ENCODE measurements around the gene MRPL44. TPM values are rescaled to one million over a fixed set of nuclear protein-coding genes. Genes with fewer than 3 reads are reported as not detected.

Gene MRPL44
- total and polyA plus RNA-seq, 2 of the 8 experiments (the other 6 are each of a cell fraction or from before 2014, with no cell fraction given): 32.0 to 53.2 TPM

DNA sequence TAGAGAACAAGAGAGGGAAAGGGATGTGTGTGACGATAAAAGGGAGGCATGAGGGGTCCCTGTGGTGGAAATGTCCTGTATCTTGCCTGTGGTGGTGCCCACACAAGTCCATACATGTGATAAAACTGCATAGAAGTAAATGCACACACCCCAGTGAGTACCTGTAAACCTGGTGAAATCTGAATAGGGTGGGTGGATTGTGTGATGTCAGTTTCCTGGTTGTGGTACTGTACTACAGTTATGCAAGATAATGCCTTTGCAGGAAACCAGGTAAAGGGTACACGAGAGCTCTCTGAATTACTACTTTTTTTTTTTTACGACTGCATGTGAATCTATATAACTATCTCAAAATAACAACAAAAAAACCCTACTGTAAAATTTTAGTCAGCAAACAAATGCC, 59.7 kb downstream of the MRPL44 start:
- no peak overlapping the region for H3K9ac ChIP-seq (replicated peaks in 1 of 4; ENCODE audit: extremely low read depth in 1 of 4, low read depth in 3 of 4, low read length in 3 of 4)
- no peak overlapping the region for H3K56ac ChIP-seq (replicated peaks; ENCODE audit: insufficient read length, low read depth, low read length)
- H3K23ac ChIP-seq (ENCODE audit: insufficient read length): no peak overlapping the region
- H2BK20ac ChIP-seq (ENCODE audit: low read length): no peak overlapping the region
- H2BK12ac ChIP-seq (ENCODE audit: low read depth, low read length): no peak overlapping the region
- DNase-seq (ENCODE audit: low read depth in 1 of 2, low spot score in 2 of 2) (no peak), FAIRE-seq (no peak)
- TF ChIP-seq, protein P1, sequence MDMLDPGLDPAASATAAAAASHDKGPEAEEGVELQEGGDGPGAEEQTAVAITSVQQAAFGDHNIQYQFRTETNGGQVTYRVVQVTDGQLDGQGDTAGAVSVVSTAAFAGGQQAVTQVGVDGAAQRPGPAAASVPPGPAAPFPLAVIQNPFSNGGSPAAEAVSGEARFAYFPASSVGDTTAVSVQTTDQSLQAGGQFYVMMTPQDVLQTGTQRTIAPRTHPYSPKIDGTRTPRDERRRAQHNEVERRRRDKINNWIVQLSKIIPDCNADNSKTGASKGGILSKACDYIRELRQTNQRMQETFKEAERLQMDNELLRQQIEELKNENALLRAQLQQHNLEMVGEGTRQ (IDR thresholded peaks at IDR 0.05; ENCODE audit: low read length): no peak
- TF ChIP-seq POLR2AphosphoS5 (IDR thresholded peaks at IDR 0.05; ENCODE audit: low read depth, low read length): no peak
- TF ChIP-seq GABPA (IDR thresholded peaks at IDR 0.05; ENCODE audit: borderline replicate concordance, insufficient read depth, low read length): no peak
- TF ChIP-seq TEAD4 (IDR thresholded peaks at IDR 0.05; ENCODE audit: low read depth, low read length): no peak
- TF ChIP-seq SP2 (IDR thresholded peaks at IDR 0.05; ENCODE audit: low read length): no peak
- TF ChIP-seq RFX5 (IDR thresholded peaks at IDR 0.05; ENCODE audit: borderline replicate concordance, low read depth, low read length): no peak
- H2BK15ac ChIP-seq (ENCODE audit: low read length): no peak overlapping the region
- no peak overlapping the region for H4K5ac ChIP-seq (ENCODE audit: insufficient read length, low read depth, low read length)
- H2BK120ac ChIP-seq (replicated peaks; ENCODE audit: low read depth, low read length): no peak overlapping the region
- H3K27ac ChIP-seq (ENCODE audit: low read depth, low read length): no peak overlapping the region
- no peaks in the 10 kb centered on the region for H3K36me3 ChIP-seq (ENCODE audit: control insufficient read depth in 2 of 4, insufficient read depth in 4 of 4, low read length in 3 of 4)
- 0 out of 7 replicates have a peak, but pooled peaks cover 0 to 2% (median 0%) of the 10 kb centered on the region in 4 experiments for H3K4me1 ChIP-seq (replicated peaks in 1 of 4; ENCODE audit: control insufficient read depth in 3 of 4, insufficient read depth in 4 of 4, low read length in 3 of 4)
- H3K79me1 ChIP-seq (ENCODE audit: low read depth, low read length): peaks cover 3% of the 10 kb centered on the region; the same call in 1 of the 2 replicates
- no peak overlapping the region for H3K4me2 ChIP-seq (ENCODE audit: insufficient read depth in 1 of 2, low read depth in 2 of 2, low read length in 2 of 2)
- no peak overlapping the region for H4K91ac ChIP-seq (replicated peaks; ENCODE audit: insufficient read length, low read length)
- H4K20me1 ChIP-seq (replicated peaks in 1 of 2; ENCODE audit: control insufficient read depth in 1 of 2, insufficient read depth in 2 of 2, low read length in 2 of 2): no peaks in the 10 kb centered on the region
- 59% methylated on average over 3 of the region's 3 CpGs; no CpG with 5 or more reads in 1 of the 2 experiments for WGBS, 2 experiments (ENCODE audit: extremely low coverage in 1 of 2, insufficient coverage in 1 of 2, insufficient read length in 1 of 2, insufficient replicate concordance in 2 of 2, low coverage in 1 of 2, low lambda C conversion rate in 2 of 2, missing lambda C conversion rate in 1 of 2)
- H3K27me3 ChIP-seq (replicated peaks in 1 of 4; ENCODE audit: control insufficient read depth in 3 of 4, extremely low read depth in 1 of 4, insufficient read depth in 3 of 4, low read length in 3 of 4): no peaks in the 10 kb centered on the region
- no peak overlapping the region for H2AFZ ChIP-seq (ENCODE audit: low read length)
- no peak overlapping the region for H3K14ac ChIP-seq (ENCODE audit: insufficient read length)
- H4K8ac ChIP-seq (ENCODE audit: extremely low read depth, insufficient read depth, low read length): no peak overlapping the region
- H3K18ac ChIP-seq (ENCODE audit: extremely low read depth, low read length): no peak overlapping the region
- no peak overlapping the region for H2BK5ac ChIP-seq (ENCODE audit: low read depth, low read length)
- no peaks in the 10 kb centered on the region; the same call in 1 of the 2 replicates for H3K23me2 ChIP-seq (ENCODE audit: low read depth, low read length)
- H3K9me3 ChIP-seq (ENCODE audit: insufficient read depth in 2 of 2, low read depth in 1 of 2, low read length in 1 of 2): no peaks in the 10 kb centered on the region
- H3K4me3 ChIP-seq (ENCODE audit: extremely low read depth in 1 of 4, insufficient read depth in 2 of 4, low read depth in 3 of 4, low read length in 4 of 4): no peak overlapping the region
- POLR2A ChIA-PET (ENCODE audit: partially characterized antibody): no interaction called here
- CTCF ChIA-PET (ENCODE audit: partially characterized antibody): interaction anchor here (1.0 to 1.5 kb wide), 2 partner anchors 24 to 265 kb away, joined by 3 to 7 read pairs; no protein-coding TSS in a partner anchor
- 0 out of 4 replicates have a peak, but pooled peaks cover 0 to 3% of the 10 kb centered on the region in 2 experiments for H3K79me2 ChIP-seq (ENCODE audit: control insufficient read depth in 1 of 2, insufficient read depth in 2 of 2, low read length in 2 of 2)
- no peak overlapping the region for H3K4ac ChIP-seq (replicated peaks; ENCODE audit: insufficient read length, low read depth, low read length)
- no peak overlapping the region for H2AK5ac ChIP-seq (ENCODE audit: low read depth, low read length)

Data from H1 (cell line).